Measurements from ENCODE around the gene PTAFR. TPM values are rescaled to one million over a fixed set of nuclear protein-coding genes. Genes with fewer than 3 reads are reported as not detected.
"Not testable (repeated sequence)": the region's sequence is repeated elsewhere in the genome, so short reads cannot be mapped to it uniquely, and the experiment has no call there.

The PTAFR gene
- total RNA-seq, 4 donors from 2014 or later, result 2.0 to 51.7 (median 4.2) TPM

DNA sequence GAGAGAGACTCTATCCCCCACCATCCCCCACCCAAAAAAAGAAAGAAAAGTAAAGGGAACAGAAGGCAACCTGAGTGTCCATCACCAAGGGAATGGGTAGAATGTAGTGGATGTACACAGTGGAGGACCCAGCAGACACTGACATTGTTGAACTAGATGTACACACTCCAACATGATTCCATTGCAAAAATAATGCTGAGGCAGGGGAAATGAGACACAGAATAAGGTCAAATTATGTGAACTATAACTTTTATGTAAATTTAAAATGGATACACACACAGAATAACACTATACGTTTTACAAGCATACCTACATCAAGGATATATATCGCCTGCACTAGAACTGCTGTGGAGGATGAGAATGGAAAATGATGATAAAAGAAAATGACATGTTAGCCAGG, 34.8 kb downstream of the PTAFR start:
- H3K4me3 ChIP-seq, result no peak overlapping the region
- intact Hi-C loops (cut with DNase I; ENCODE audit: low total_unique reads) (no loop called here), in situ Hi-C loops (cut with MboI; ENCODE audit: low pct_ligation_motif_present in 1 of 4, low pct_unique_long_range_greater_than_20kb in 1 of 4, low sequenced_read_pairs in 3 of 4) (no loop called here)
- H3K27ac ChIP-seq, result no peak overlapping the region
- 85 to 91% methylated on average over 2 of the region's 2 CpGs for WGBS, 2 donors (ENCODE audit: low coverage in 1 of 2)
- no peaks in the 10 kb centered on the region for H3K4me1 ChIP-seq
- no peak for DNase-seq
- no peaks in the 10 kb centered on the region for H3K27me3 ChIP-seq
- H3K9me3 ChIP-seq, result no peaks in the 10 kb centered on the region
- H3K36me3 ChIP-seq, result no peaks in the 10 kb centered on the region
- TF ChIP-seq POLR2A (IDR thresholded peaks at IDR 0.05) (no peak), EP300 (IDR thresholded peaks at IDR 0.05; ENCODE audit: low read depth) (no peak), POLR2AphosphoS5 (IDR thresholded peaks at IDR 0.05) (no peak)
- TF ChIP-seq, protein P1, sequence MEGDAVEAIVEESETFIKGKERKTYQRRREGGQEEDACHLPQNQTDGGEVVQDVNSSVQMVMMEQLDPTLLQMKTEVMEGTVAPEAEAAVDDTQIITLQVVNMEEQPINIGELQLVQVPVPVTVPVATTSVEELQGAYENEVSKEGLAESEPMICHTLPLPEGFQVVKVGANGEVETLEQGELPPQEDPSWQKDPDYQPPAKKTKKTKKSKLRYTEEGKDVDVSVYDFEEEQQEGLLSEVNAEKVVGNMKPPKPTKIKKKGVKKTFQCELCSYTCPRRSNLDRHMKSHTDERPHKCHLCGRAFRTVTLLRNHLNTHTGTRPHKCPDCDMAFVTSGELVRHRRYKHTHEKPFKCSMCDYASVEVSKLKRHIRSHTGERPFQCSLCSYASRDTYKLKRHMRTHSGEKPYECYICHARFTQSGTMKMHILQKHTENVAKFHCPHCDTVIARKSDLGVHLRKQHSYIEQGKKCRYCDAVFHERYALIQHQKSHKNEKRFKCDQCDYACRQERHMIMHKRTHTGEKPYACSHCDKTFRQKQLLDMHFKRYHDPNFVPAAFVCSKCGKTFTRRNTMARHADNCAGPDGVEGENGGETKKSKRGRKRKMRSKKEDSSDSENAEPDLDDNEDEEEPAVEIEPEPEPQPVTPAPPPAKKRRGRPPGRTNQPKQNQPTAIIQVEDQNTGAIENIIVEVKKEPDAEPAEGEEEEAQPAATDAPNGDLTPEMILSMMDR (IDR thresholded peaks at IDR 0.05), result no peak

DNA sequence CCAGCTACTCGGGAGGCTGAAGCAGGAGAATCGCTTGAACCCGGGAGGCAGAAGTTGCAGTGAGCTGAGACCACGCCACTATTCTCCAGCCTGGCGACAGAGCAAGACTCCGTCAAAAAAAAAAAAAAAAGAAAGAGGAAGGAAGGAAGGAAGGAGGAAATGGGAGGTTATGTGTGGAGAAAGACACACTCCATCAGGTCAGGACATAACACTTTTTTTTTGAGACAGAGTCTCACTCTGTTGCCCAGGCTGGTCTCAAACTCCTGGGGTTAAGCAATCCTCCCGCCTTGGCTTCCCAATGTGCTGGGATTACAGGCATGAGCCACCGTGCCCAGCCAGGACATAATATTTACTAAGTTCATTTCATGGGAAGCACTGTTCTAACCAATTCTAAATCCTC, 36.6 kb downstream of the PTAFR start:
- in situ Hi-C loops (cut with MboI; ENCODE audit: low pct_ligation_motif_present in 1 of 4, low pct_unique_long_range_greater_than_20kb in 1 of 4, low sequenced_read_pairs in 3 of 4); DNase-seq; H3K4me1 ChIP-seq; H3K9me3 ChIP-seq; H3K36me3 ChIP-seq; H3K27ac ChIP-seq; intact Hi-C loops (cut with DNase I; ENCODE audit: low total_unique reads); H3K27me3 ChIP-seq; H3K4me3 ChIP-seq: not testable (repeated sequence)
- 75 to 79% methylated on average over 4 to 8 of the region's 8 CpGs for WGBS, 2 donors (ENCODE audit: low coverage in 1 of 2)

DNA sequence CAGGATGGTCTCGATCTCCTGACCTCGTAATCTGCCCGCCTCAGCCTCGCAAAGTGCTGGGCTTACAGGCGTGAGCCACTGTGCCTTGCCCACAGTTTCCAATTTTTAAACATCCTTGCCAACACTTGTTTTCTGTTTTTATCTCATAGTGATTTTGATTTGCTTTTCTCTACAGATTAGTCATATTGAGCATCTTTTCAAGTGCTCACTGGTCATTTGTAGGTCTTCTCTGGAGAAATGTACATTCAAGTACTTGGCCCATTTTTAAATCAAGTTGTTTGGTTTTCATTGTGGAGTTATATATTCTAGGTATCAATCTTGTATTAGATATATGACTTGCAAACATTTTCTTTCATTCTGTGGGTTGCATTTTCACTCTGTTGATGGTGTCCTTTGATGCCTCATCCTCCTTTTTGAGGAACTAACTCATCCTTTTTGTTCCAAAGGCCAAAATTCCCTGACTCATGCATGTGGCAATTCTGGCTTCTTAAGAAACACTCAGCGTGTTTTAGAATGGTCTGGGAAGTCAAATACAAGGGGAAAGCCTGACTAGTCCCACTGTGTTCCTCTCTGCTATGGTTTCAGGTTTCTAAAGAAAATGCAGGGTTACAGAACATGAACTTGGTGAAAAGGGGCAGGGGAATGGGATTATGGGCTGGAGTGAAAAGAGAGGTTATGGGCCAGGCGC, 37.3 kb downstream of the PTAFR start:
- 78 to 91% methylated on average over 6 to 7 of the region's 7 CpGs for WGBS, 2 donors (ENCODE audit: low coverage in 1 of 2)
- in situ Hi-C loops (cut with MboI; ENCODE audit: low pct_ligation_motif_present in 1 of 4, low pct_unique_long_range_greater_than_20kb in 1 of 4, low sequenced_read_pairs in 3 of 4), result no loop called here

DNA sequence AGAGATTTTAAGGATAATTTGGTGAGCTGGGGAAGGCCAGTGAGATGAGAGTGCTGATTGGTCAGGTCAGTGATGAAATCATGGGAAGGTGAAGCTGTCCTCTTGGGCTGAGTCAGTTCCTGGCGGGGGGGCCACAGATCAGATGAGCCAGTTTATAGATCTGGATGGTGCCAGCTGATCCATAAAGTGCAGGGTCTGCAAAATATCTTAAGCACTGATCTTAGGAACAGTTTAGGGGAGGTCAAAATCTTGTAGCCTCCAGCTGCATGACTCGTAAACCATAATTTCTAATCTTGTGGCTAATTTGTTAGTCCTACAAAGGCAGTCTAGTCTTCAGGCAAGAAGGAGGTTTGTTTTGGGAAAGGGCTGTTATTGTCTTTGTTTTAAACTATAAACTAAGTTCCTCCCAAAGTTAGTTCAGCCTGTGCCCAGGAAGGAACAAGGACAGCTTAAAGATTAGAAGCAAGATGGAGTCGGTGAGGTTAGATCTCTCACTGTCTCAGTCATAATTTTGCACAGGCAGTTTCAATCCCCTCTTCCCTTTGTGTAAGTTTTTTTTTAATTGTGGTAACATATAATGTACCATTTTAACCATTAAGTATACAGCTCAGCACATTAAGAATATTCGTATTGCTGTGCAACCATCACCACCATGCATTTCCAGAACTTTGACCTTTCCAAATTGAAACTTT, 39.4 kb downstream of the PTAFR start:
- TF ChIP-seq, protein P1 (IDR thresholded peaks at IDR 0.05), result no peak
- no peak for TF ChIP-seq POLR2A (IDR thresholded peaks at IDR 0.05)
- no peak for TF ChIP-seq POLR2AphosphoS5 (IDR thresholded peaks at IDR 0.05)
- no peak for TF ChIP-seq EP300 (IDR thresholded peaks at IDR 0.05; ENCODE audit: low read depth)
- no peaks in the 10 kb centered on the region for H3K4me1 ChIP-seq
- no peak overlapping the region for H3K4me3 ChIP-seq
- DNase-seq, result no peak
- intact Hi-C loops (cut with DNase I; ENCODE audit: low total_unique reads) (no loop called here), in situ Hi-C loops (cut with MboI; ENCODE audit: low pct_ligation_motif_present in 1 of 4, low pct_unique_long_range_greater_than_20kb in 1 of 4, low sequenced_read_pairs in 3 of 4) (no loop called here)
- H3K9me3 ChIP-seq, result no peaks in the 10 kb centered on the region
- H3K27me3 ChIP-seq, result no peaks in the 10 kb centered on the region
- H3K27ac ChIP-seq, result no peak overlapping the region
- H3K36me3 ChIP-seq, result no peaks in the 10 kb centered on the region
- 63 to 76% methylated on average over 3 to 4 of the region's 4 CpGs for whole genome bisulfite sequencing, 2 donors (ENCODE audit: low coverage in 1 of 2)

More for the DNA sequence above, 37.3 kb downstream of the PTAFR start:
- H3K27me3 ChIP-seq, result no peaks in the 10 kb centered on the region
- intact Hi-C loops (cut with DNase I; ENCODE audit: low total_unique reads), result no loop called here
- no peak overlapping the region for H3K27ac ChIP-seq
- TF ChIP-seq POLR2AphosphoS5 (IDR thresholded peaks at IDR 0.05) (no peak), POLR2A (IDR thresholded peaks at IDR 0.05) (no peak), EP300 (IDR thresholded peaks at IDR 0.05; ENCODE audit: low read depth) (no peak)
- TF ChIP-seq, protein P1 (IDR thresholded peaks at IDR 0.05), result no peak
- no peak overlapping the region for H3K4me3 ChIP-seq
- H3K4me1 ChIP-seq, result no peaks in the 10 kb centered on the region
- DNase-seq, result no peak
- no peaks in the 10 kb centered on the region for H3K9me3 ChIP-seq
- H3K36me3 ChIP-seq, result no peaks in the 10 kb centered on the region
